Kidney capillary endothelial cell (primary cell): ENCODE measurements around the gene UCHL5.

Source experiments
- DNase-seq: peaks from one replicate; pipeline ENCODE4 v3.0.0-alpha.2; 2018; ENCODE audit warnings: low spot score

UCHL5 gene

GRCh38 chr1:192966073-192966472 is 93.1 kb downstream of the UCHL5 start:
- no peak for DNase-seq

- DNase-seq: no peak
These were observed 96.3 kb downstream of the UCHL5 start for GRCh38 chr1:192962901-192963300.
